K562 (cell line): ENCODE results near the gene PLXNB3.

Experiments
- DPF2 ChIP-seq: fragments of 450-650 bp; IDR thresholded peaks from 2 replicates; pipeline ENCODE4 v1.6.1; 2016
- ERF ChIP-seq: fragments of 450-650 bp; formaldehyde crosslinking; IDR thresholded peaks from 2 replicates; pipeline ENCODE4 v1.4.0; 2020; ENCODE audit warnings: mild to moderate bottlenecking, mixed read lengths
- LARP7 ChIP-seq: fragments of 450-650 bp; IDR thresholded peaks from 2 replicates; pipeline ENCODE4 v1.6.1; 2016
- MCM2 ChIP-seq: fragments of 450-650 bp; IDR thresholded peaks from 2 replicates; pipeline ENCODE4 v1.6.1; 2017; ENCODE audit warnings: low read depth, mild to moderate bottlenecking
- MTA3 ChIP-seq: fragments of 450-650 bp; formaldehyde crosslinking; IDR thresholded peaks from 2 replicates; pipeline ENCODE4 v1.6.1; 2017; ENCODE audit warnings: mild to moderate bottlenecking, borderline replicate concordance
- POLR2A ChIP-seq: fragments of 450-650 bp; conservative IDR thresholded peaks from 2 replicates; pipeline ENCODE4 v1.6.1; 2016
- RAD21 ChIP-seq, 2 experiments: fragments of 250-450 bp in 1 of 2; fragments of 450-650 bp in 1 of 2; sonication (Bioruptor Pico) in 1 of 2; formaldehyde crosslinking in 1 of 2; IDR thresholded peaks in 1 of 2; conservative IDR thresholded peaks in 1 of 2; 2 replicates each; pipeline versions ENCODE4 v1.4.0 to v1.8.0; 2020 to 2022; ENCODE audit warnings: mild to moderate bottlenecking in 2 of 2, moderate library complexity in 1 of 2
- XRCC4 ChIP-seq: IDR thresholded peaks from one replicate; pipeline ENCODE4 v1.6.1; 2011; ENCODE audit not compliant: insufficient read depth, insufficient read length; ENCODE audit errors: extremely low read depth
- TF ChIP-seq, protein P1 (sequence below), 3 experiments: IDR thresholded peaks in 2 of 3; conservative IDR thresholded peaks in 1 of 3; 2 replicates each; pipeline ENCODE4 v1.5.1; 2011 to 2012; ENCODE audit warnings: low read length in 3 of 3, mild to moderate bottlenecking in 3 of 3, control low read depth in 2 of 3, improper control_type of control experiment in 1 of 3, inconsistent platforms in 1 of 3, low read depth in 1 of 3, mixed read lengths in 1 of 3, moderate library complexity in 1 of 3; ENCODE audit not compliant: insufficient read depth in 2 of 3
- TF ChIP-seq, protein P2 (sequence below): fragments of 450-650 bp; IDR thresholded peaks from 2 replicates; pipeline ENCODE4 v1.6.1; 2016; ENCODE audit warnings: borderline replicate concordance
- TF ChIP-seq, protein P3 (sequence below): fragments of 450-650 bp; formaldehyde crosslinking; IDR thresholded peaks from 2 replicates; pipeline ENCODE4 v1.4.0; 2020; ENCODE audit warnings: mild to moderate bottlenecking, moderate library complexity
- TF ChIP-seq, protein P4 (sequence below): sonication (generic); formaldehyde crosslinking; IDR thresholded peaks from 2 replicates; pipeline ENCODE4 v1.8.0; 2023; ENCODE audit warnings: mild to moderate bottlenecking, missing genetic modification reagents

DNA sequence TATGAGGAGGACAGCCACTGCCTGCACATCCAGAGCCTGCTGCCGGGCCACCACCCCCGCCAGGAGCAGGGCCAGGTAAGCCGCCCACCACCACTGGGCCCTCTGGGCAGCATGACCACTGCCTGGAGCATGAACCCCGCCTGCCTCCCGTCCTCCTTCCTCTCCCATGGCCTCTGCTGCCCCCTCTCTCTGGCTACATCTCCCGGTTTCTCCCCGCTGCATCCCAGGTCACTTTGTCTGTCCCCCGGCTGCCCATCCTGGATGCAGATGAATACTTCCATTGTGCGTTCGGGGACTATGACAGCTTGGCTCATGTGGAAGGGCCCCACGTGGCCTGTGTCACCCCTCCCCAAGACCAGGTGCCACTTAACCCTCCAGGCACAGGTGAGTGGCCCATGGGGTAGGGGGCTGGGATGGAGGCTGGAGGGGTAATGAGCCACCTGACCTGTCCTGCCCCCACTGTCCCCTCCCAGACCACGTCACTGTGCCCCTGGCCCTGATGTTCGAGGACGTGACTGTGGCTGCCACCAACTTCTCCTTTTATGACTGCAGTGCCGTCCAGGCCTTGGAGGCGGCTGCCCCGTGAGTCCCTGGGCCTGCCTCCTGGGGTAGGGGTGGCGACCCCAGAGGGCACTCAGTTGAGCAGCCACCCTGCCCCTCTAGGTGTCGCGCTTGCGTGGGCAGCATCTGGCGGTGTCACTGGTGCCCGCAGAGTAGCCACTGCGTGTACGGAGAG lies 6.0 kb downstream of the PLXNB3 start:
- TF ChIP-seq POLR2A (no peak), XRCC4 (no peak), ERF (CRISPR knock-in tag) (no peak), DPF2 (no peak), LARP7 (no peak), MTA3 (no peak), RAD21 (CRISPR knock-in tag; conservative IDR thresholded peaks at IDR 0.05 in 1 of 2, IDR thresholded peaks at IDR 0.05 in 1 of 2) (no peak), MCM2 (no peak)
- TF ChIP-seq, protein P1, sequence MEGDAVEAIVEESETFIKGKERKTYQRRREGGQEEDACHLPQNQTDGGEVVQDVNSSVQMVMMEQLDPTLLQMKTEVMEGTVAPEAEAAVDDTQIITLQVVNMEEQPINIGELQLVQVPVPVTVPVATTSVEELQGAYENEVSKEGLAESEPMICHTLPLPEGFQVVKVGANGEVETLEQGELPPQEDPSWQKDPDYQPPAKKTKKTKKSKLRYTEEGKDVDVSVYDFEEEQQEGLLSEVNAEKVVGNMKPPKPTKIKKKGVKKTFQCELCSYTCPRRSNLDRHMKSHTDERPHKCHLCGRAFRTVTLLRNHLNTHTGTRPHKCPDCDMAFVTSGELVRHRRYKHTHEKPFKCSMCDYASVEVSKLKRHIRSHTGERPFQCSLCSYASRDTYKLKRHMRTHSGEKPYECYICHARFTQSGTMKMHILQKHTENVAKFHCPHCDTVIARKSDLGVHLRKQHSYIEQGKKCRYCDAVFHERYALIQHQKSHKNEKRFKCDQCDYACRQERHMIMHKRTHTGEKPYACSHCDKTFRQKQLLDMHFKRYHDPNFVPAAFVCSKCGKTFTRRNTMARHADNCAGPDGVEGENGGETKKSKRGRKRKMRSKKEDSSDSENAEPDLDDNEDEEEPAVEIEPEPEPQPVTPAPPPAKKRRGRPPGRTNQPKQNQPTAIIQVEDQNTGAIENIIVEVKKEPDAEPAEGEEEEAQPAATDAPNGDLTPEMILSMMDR (IDR thresholded peaks at IDR 0.05 in 2 of 3, conservative IDR thresholded peaks at IDR 0.05 in 1 of 3; ENCODE audit: insufficient read depth in 2 of 3, low read depth in 1 of 3, low read length in 3 of 3) = no peak
- TF ChIP-seq, protein P2, sequence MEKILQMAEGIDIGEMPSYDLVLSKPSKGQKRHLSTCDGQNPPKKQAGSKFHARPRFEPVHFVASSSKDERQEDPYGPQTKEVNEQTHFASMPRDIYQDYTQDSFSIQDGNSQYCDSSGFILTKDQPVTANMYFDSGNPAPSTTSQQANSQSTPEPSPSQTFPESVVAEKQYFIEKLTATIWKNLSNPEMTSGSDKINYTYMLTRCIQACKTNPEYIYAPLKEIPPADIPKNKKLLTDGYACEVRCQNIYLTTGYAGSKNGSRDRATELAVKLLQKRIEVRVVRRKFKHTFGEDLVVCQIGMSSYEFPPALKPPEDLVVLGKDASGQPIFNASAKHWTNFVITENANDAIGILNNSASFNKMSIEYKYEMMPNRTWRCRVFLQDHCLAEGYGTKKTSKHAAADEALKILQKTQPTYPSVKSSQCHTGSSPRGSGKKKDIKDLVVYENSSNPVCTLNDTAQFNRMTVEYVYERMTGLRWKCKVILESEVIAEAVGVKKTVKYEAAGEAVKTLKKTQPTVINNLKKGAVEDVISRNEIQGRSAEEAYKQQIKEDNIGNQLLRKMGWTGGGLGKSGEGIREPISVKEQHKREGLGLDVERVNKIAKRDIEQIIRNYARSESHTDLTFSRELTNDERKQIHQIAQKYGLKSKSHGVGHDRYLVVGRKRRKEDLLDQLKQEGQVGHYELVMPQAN = no peak
- TF ChIP-seq, protein P3, sequence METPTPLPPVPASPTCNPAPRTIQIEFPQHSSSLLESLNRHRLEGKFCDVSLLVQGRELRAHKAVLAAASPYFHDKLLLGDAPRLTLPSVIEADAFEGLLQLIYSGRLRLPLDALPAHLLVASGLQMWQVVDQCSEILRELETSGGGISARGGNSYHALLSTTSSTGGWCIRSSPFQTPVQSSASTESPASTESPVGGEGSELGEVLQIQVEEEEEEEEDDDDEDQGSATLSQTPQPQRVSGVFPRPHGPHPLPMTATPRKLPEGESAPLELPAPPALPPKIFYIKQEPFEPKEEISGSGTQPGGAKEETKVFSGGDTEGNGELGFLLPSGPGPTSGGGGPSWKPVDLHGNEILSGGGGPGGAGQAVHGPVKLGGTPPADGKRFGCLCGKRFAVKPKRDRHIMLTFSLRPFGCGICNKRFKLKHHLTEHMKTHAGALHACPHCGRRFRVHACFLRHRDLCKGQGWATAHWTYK (CRISPR knock-in tag) = no peak
- TF ChIP-seq, protein P4, sequence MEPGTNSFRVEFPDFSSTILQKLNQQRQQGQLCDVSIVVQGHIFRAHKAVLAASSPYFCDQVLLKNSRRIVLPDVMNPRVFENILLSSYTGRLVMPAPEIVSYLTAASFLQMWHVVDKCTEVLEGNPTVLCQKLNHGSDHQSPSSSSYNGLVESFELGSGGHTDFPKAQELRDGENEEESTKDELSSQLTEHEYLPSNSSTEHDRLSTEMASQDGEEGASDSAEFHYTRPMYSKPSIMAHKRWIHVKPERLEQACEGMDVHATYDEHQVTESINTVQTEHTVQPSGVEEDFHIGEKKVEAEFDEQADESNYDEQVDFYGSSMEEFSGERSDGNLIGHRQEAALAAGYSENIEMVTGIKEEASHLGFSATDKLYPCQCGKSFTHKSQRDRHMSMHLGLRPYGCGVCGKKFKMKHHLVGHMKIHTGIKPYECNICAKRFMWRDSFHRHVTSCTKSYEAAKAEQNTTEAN = no peak
